Thyroid gland (tissue), 4 donors: ENCODE measurements around the gene BLOC1S4.

Experiments
- CTCF ChIP-seq, 6 experiments: fragments of 200-600 bp in 3 of 6; fragments of 450-650 bp in 3 of 6; sonication (generic) in 3 of 6; IDR thresholded peaks; one replicate each; pipeline ENCODE4 v1.5.1; 2016 to 2019; ENCODE audit warnings: antibody characterized with exemption in 6 of 6, mild to moderate bottlenecking in 2 of 6, inconsistent platforms in 1 of 6, moderate library complexity in 1 of 6
- POLR2A ChIP-seq, 2 donors: fragments of 450-650 bp; IDR thresholded peaks; one replicate each; pipeline ENCODE4 v1.6.1; 2017; ENCODE audit warnings: antibody characterized with exemption in 2 of 2, mild to moderate bottlenecking in 2 of 2, moderate library complexity in 1 of 2

GRCh38 chr4:6705646-6706045, 10.3 kb upstream of the BLOC1S4 start:
- TF ChIP-seq CTCF (IDR thresholded peaks at IDR 0.05) (no peak), POLR2A (IDR thresholded peaks at IDR 0.05) (no peak)
